Mesenchymal stem cell (in vitro differentiated cells and primary cell): ENCODE results near the gene CUX1.
"Not testable (repeated sequence)": the region's sequence is repeated elsewhere in the genome, so short reads cannot be mapped to it uniquely, and the experiment has no call there.

Source experiments
- DNase-seq: peaks from one replicate; pipeline ENCODE4 v3.0.0-alpha.2; 2013
- H2AFZ ChIP-seq: one replicate; pipeline ENCODE4 v1.6.1; 2013; ENCODE audit warnings: low read depth, mild to moderate bottlenecking, control low read depth, inconsistent platforms, low read length, moderate library complexity
- H2AK5ac ChIP-seq: 2 replicates; pipeline ENCODE4 v1.6.1; 2013; ENCODE audit warnings: low read length, moderate library complexity, mild to moderate bottlenecking, inconsistent platforms; ENCODE audit not compliant: severe bottlenecking
- H2BK120ac ChIP-seq: one replicate; pipeline ENCODE4 v1.6.1; 2013; ENCODE audit warnings: low read depth, mild to moderate bottlenecking, inconsistent platforms, low read length, moderate library complexity
- H2BK12ac ChIP-seq, 2 experiments: one replicate each; pipeline ENCODE4 v1.6.1; 2013; ENCODE audit warnings: inconsistent platforms in 2 of 2, low read length in 2 of 2, mild to moderate bottlenecking in 2 of 2, moderate library complexity in 2 of 2, control low read depth in 1 of 2
- H2BK15ac ChIP-seq: one replicate; pipeline ENCODE4 v1.6.1; 2013; ENCODE audit warnings: mild to moderate bottlenecking, low read depth, inconsistent platforms; ENCODE audit not compliant: poor library complexity, severe bottlenecking
- H2BK5ac ChIP-seq: 2 replicates; pipeline ENCODE4 v1.6.1; 2013; ENCODE audit warnings: low read depth, mild to moderate bottlenecking, low read length, control low read depth, inconsistent platforms; ENCODE audit not compliant: poor library complexity, severe bottlenecking
- H3K14ac ChIP-seq, 2 experiments: one replicate each; pipeline ENCODE4 v1.6.1; 2013; ENCODE audit warnings: inconsistent platforms in 2 of 2, low read length in 2 of 2, control low read depth in 1 of 2, mild to moderate bottlenecking in 1 of 2, moderate library complexity in 1 of 2
- H3K18ac ChIP-seq, 2 experiments: one replicate each; pipeline ENCODE4 v1.6.1; 2013; ENCODE audit warnings: inconsistent platforms in 2 of 2, low read length in 2 of 2, control low read depth in 1 of 2, low read depth in 1 of 2, mild to moderate bottlenecking in 1 of 2
- H3K23ac ChIP-seq, 2 experiments: one replicate each; pipeline ENCODE4 v1.6.1; 2013; ENCODE audit warnings: inconsistent platforms in 2 of 2, low read length in 2 of 2, mild to moderate bottlenecking in 2 of 2, moderate library complexity in 2 of 2, control low read depth in 1 of 2
- H3K27ac ChIP-seq: 2 replicates; pipeline ENCODE4 v1.5.1; 2013; ENCODE audit warnings: mild to moderate bottlenecking, moderate library complexity, low read length, control low read depth, inconsistent platforms; ENCODE audit not compliant: poor library complexity, severe bottlenecking
- H3K27me3 ChIP-seq, 2 experiments: 2 replicates each; pipeline versions ENCODE4 v1.6.1 to v1.7.0; 2013; ENCODE audit warnings: low read length in 2 of 2, mild to moderate bottlenecking in 2 of 2, moderate library complexity in 2 of 2, control low read depth in 1 of 2, inconsistent platforms in 1 of 2; ENCODE audit not compliant: control insufficient read depth in 1 of 2, insufficient read depth in 1 of 2
- H3K36me3 ChIP-seq, 2 experiments: 2 replicates each; pipeline versions ENCODE4 v1.6.1 to v1.7.0; 2013; ENCODE audit warnings: low read length in 2 of 2, control low read depth in 1 of 2, inconsistent platforms in 1 of 2, low read depth in 1 of 2, mild to moderate bottlenecking in 1 of 2; ENCODE audit not compliant: insufficient read depth in 2 of 2, control insufficient read depth in 1 of 2
- H3K4ac ChIP-seq, 2 experiments: one replicate each; pipeline ENCODE4 v1.6.1; 2013; ENCODE audit warnings: inconsistent platforms in 2 of 2, low read length in 2 of 2, mild to moderate bottlenecking in 2 of 2, moderate library complexity in 2 of 2, control low read depth in 1 of 2, low read depth in 1 of 2
- H3K4me1 ChIP-seq: 2 replicates; pipeline ENCODE4 v1.6.1; 2013; ENCODE audit warnings: low read depth, low read length, control low read depth; ENCODE audit not compliant: control insufficient read depth, insufficient read depth
- H3K4me2 ChIP-seq: 2 replicates; pipeline ENCODE4 v1.6.1; 2013; ENCODE audit warnings: low read length, mild to moderate bottlenecking, inconsistent platforms; ENCODE audit not compliant: poor library complexity, severe bottlenecking
- H3K4me3 ChIP-seq, 2 experiments: 2 replicates each; pipeline versions ENCODE4 v1.5.1 to v1.7.0; 2013; ENCODE audit warnings: low read length in 2 of 2, mild to moderate bottlenecking in 2 of 2, control low read depth in 1 of 2, low read depth in 1 of 2; ENCODE audit not compliant: insufficient read depth in 1 of 2
- H3K79me1 ChIP-seq: replicated peaks from 2 replicates; pipeline ENCODE4 v1.6.1; 2013; ENCODE audit warnings: mild to moderate bottlenecking, control low read depth, low read length, inconsistent platforms; ENCODE audit not compliant: poor library complexity, severe bottlenecking
- H3K9ac ChIP-seq: 2 replicates; pipeline ENCODE4 v1.7.0; 2013; ENCODE audit warnings: mild to moderate bottlenecking, low read length, moderate library complexity
- H3K9me3 ChIP-seq: 2 replicates; pipeline ENCODE4 v1.7.0; 2013; ENCODE audit warnings: mild to moderate bottlenecking, low read length; ENCODE audit not compliant: control insufficient read depth
- H4K8ac ChIP-seq: one replicate; pipeline ENCODE4 v1.6.1; 2013; ENCODE audit warnings: inconsistent platforms, mild to moderate bottlenecking, low read length, moderate library complexity
- H4K91ac ChIP-seq: one replicate; pipeline ENCODE4 v1.6.1; 2013; ENCODE audit warnings: mild to moderate bottlenecking, low read length, inconsistent platforms
- WGBS: methylation state at CpG from one replicate; pipeline ENCODE4 v1.1.7; 2013; ENCODE audit warnings: mixed read lengths; 5-methylcytosine and 5-hydroxymethylcytosine counted together

The CUX1 gene

GRCh38 chr7:102181517-102181916 lies 364.1 kb downstream of the CUX1 start:
- Histone ChIP-seq H3K4ac (no peak overlapping the region), H2AFZ (no peak overlapping the region), H2BK15ac (no peak overlapping the region), H3K23ac (no peak overlapping the region), H2BK12ac (no peak overlapping the region), H2BK120ac (no peak overlapping the region), H2BK5ac (no peak overlapping the region), H3K36me3 (peaks cover 35 to 44% of the 10 kb centered on the region in 2 experiments), H4K8ac (no peak overlapping the region), H2AK5ac (no peak overlapping the region), H3K4me1 (no peaks in the 10 kb centered on the region), H3K27me3 (no peaks in the 10 kb centered on the region), H3K14ac (no peak overlapping the region), H4K91ac (no peak overlapping the region), H3K27ac (no peak overlapping the region), H3K9ac (no peak overlapping the region), H3K4me2 (no peak overlapping the region), H3K4me3 (no peak overlapping the region), H3K18ac (no peak overlapping the region), H3K9me3 (no peaks in the 10 kb centered on the region), H3K79me1 (peaks cover 2% of the 10 kb centered on the region)
- over 99% methylated on average over 6 of the region's 8 CpGs for WGBS
- no peak for DNase-seq

GRCh38 chr7:102182016-102182415 lies 364.6 kb downstream of the CUX1 start:
- H3K9me3 ChIP-seq: no peaks in the 10 kb centered on the region
- no peak overlapping the region for H2BK5ac ChIP-seq
- H2AFZ ChIP-seq: no peak overlapping the region
- no peak overlapping the region for H3K18ac ChIP-seq
- no peak overlapping the region for H4K91ac ChIP-seq
- H3K4me3 ChIP-seq: no peak overlapping the region
- no peak overlapping the region for H3K4ac ChIP-seq
- no peaks in the 10 kb centered on the region for H3K4me1 ChIP-seq
- no peak overlapping the region for H3K4me2 ChIP-seq
- H3K27me3 ChIP-seq: no peaks in the 10 kb centered on the region
- no peak overlapping the region for H2BK15ac ChIP-seq
- H2BK120ac ChIP-seq: no peak overlapping the region
- H3K9ac ChIP-seq: no peak overlapping the region
- 100% methylated on average over 3 of the region's 3 CpGs for WGBS
- H4K8ac ChIP-seq: no peak overlapping the region
- H2BK12ac ChIP-seq: no peak overlapping the region
- peaks cover 35 to 44% of the 10 kb centered on the region in 2 experiments for H3K36me3 ChIP-seq
- H3K27ac ChIP-seq: no peak overlapping the region
- H3K14ac ChIP-seq: no peak overlapping the region
- H3K79me1 ChIP-seq: peaks cover 2% of the 10 kb centered on the region
- DNase-seq: no peak
- H2AK5ac ChIP-seq: no peak overlapping the region
- H3K23ac ChIP-seq: no peak overlapping the region

- not testable (repeated sequence) for H2BK15ac ChIP-seq, H3K79me1 ChIP-seq, H3K4me3 ChIP-seq, H3K27me3 ChIP-seq, H2AK5ac ChIP-seq, H3K14ac ChIP-seq, H3K18ac ChIP-seq, H3K4me2 ChIP-seq, H3K23ac ChIP-seq, H2BK5ac ChIP-seq, H2AFZ ChIP-seq, H4K8ac ChIP-seq, H2BK12ac ChIP-seq, H2BK120ac ChIP-seq, H3K27ac ChIP-seq, H3K9ac ChIP-seq, H3K4ac ChIP-seq, H3K4me1 ChIP-seq, H3K9me3 ChIP-seq, DNase-seq, H4K91ac ChIP-seq
- 92% methylated on average over 5 of the region's 7 CpGs for WGBS
- peaks cover 31 to 39% of the 10 kb centered on the region in 2 experiments for H3K36me3 ChIP-seq
Observed at GRCh38 chr7:102183848-102184247, 366.4 kb downstream of the CUX1 start.

- 100% methylated on average over 4 of the region's 4 CpGs for WGBS
- Histone ChIP-seq H3K4ac (no peak overlapping the region), H3K4me2 (no peak overlapping the region), H3K18ac (no peak overlapping the region), H3K36me3 (peaks cover 30 to 37% of the 10 kb centered on the region in 2 experiments), H2AK5ac (no peak overlapping the region), H3K14ac (no peak overlapping the region), H3K27me3 (no peaks in the 10 kb centered on the region), H4K91ac (no peak overlapping the region), H3K27ac (no peak overlapping the region), H2BK120ac (no peak overlapping the region), H3K4me1 (peaks cover 1% of the 10 kb centered on the region), H2BK12ac (no peak overlapping the region), H3K79me1 (peaks cover 2% of the 10 kb centered on the region), H3K9ac (no peak overlapping the region), H3K9me3 (no peaks in the 10 kb centered on the region), H2BK5ac (no peak overlapping the region), H3K4me3 (no peak overlapping the region), H2BK15ac (no peak overlapping the region), H3K23ac (no peak overlapping the region), H2AFZ (no peak overlapping the region), H4K8ac (no peak overlapping the region)
- no peak for DNase-seq
Observed at GRCh38 chr7:102184303-102184702, 366.9 kb downstream of the CUX1 start.
